GM23338 (cell line): ENCODE measurements around the gene ZNF19.

Experiments used
- CREB1 ChIP-seq: fragments of 250-450 bp; sonication (Bioruptor Pico); IDR thresholded peaks from 2 replicates; pipeline ENCODE4 v1.5.0; 2020; ENCODE audit warnings: low read depth, mild to moderate bottlenecking, moderate library complexity
- CTCF ChIP-seq, 2 experiments: fragments of 200-600 bp in 1 of 2; sonication (generic) in 1 of 2; conservative IDR thresholded peaks; 2 replicates each; pipeline versions ENCODE4 v1.5.1 to v1.6.1; 2016 to 2017; ENCODE audit warnings: antibody characterized with exemption in 2 of 2, low read depth in 2 of 2, mild to moderate bottlenecking in 2 of 2, moderate library complexity in 1 of 2
- EZH2 ChIP-seq: fragments of 200-600 bp; sonication (generic); IDR thresholded peaks from one replicate; pipeline ENCODE4 v1.8.0; 2017; ENCODE audit warnings: antibody characterized with exemption, mild to moderate bottlenecking, low read depth; ENCODE audit not compliant: unreplicated experiment
- EZH2phosphoT487 ChIP-seq: fragments of 200-600 bp; sonication (generic); IDR thresholded peaks from one replicate; pipeline ENCODE4 v1.8.1; 2018; ENCODE audit warnings: antibody characterized with exemption; ENCODE audit not compliant: unreplicated experiment
- JUNB ChIP-seq: IDR thresholded peaks from one replicate; pipeline ENCODE4 v1.6.1; 2016; ENCODE audit warnings: antibody characterized with exemption; ENCODE audit not compliant: unreplicated experiment
- NANOG ChIP-seq: IDR thresholded peaks from 2 replicates; pipeline ENCODE4 v1.6.1; 2016; ENCODE audit warnings: antibody characterized with exemption, borderline replicate concordance
- POLR2AphosphoS5 ChIP-seq: IDR thresholded peaks from 2 replicates; pipeline ENCODE4 v1.6.1; 2016; ENCODE audit warnings: antibody characterized with exemption, low read depth
- REST ChIP-seq: IDR thresholded peaks from one replicate; pipeline ENCODE4 v1.6.1; 2018; ENCODE audit warnings: antibody characterized with exemption; ENCODE audit not compliant: unreplicated experiment
- ZNF331 ChIP-seq: fragments of 250-450 bp; sonication (Bioruptor Pico); IDR thresholded peaks from 2 replicates; pipeline ENCODE4 v1.5.0; 2020; ENCODE audit warnings: low read depth, mild to moderate bottlenecking, moderate library complexity
- TF ChIP-seq, protein P1 (sequence below): IDR thresholded peaks from 2 replicates; pipeline ENCODE4 v1.6.1; 2016; ENCODE audit warnings: antibody characterized with exemption

- TF ChIP-seq CTCF (conservative IDR thresholded peaks at IDR 0.05; ENCODE audit: low read depth in 2 of 2) (peak; percentile 70 to 84), POLR2AphosphoS5 (no peak), JUNB (no peak), EZH2 (no peak), EZH2phosphoT487 (no peak), ZNF331 (CRISPR knock-in tag) (no peak), CREB1 (CRISPR knock-in tag) (no peak), REST (no peak), NANOG (no peak)
- TF ChIP-seq, protein P1, sequence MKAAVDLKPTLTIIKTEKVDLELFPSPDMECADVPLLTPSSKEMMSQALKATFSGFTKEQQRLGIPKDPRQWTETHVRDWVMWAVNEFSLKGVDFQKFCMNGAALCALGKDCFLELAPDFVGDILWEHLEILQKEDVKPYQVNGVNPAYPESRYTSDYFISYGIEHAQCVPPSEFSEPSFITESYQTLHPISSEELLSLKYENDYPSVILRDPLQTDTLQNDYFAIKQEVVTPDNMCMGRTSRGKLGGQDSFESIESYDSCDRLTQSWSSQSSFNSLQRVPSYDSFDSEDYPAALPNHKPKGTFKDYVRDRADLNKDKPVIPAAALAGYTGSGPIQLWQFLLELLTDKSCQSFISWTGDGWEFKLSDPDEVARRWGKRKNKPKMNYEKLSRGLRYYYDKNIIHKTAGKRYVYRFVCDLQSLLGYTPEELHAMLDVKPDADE, result no peak
Observed at GRCh38 chr16:71479420-71479819, 9.7 kb downstream of the ZNF19 start.
